Osteocyte (in vitro differentiated cells): Measurements from ENCODE around the gene CHMP5. TPM values are rescaled to one million over a fixed set of nuclear protein-coding genes. Genes with fewer than 3 reads are reported as not detected.

Experiments
- DNase-seq: peaks from one replicate; pipeline ENCODE4 v3.0.0; 2021; ENCODE audit warnings: mixed read lengths; ENCODE audit not compliant: unreplicated experiment; ENCODE audit errors: extremely low spot score
- H3K27ac Mint-ChIP-seq: one replicate; pipeline ENCODE4 v1.8.0; 2021; ENCODE audit warnings: mild to moderate bottlenecking, mixed read lengths; ENCODE audit not compliant: unreplicated experiment
- H3K27me3 Mint-ChIP-seq: one replicate; pipeline ENCODE4 v1.8.0; 2021; ENCODE audit warnings: mixed read lengths; ENCODE audit not compliant: unreplicated experiment
- H3K36me3 Mint-ChIP-seq: one replicate; pipeline ENCODE4 v1.8.0; 2021; ENCODE audit warnings: mixed read lengths; ENCODE audit not compliant: unreplicated experiment
- H3K4me1 Mint-ChIP-seq: one replicate; pipeline ENCODE4 v1.8.0; 2021; ENCODE audit warnings: mixed read lengths; ENCODE audit not compliant: unreplicated experiment
- H3K4me3 Mint-ChIP-seq: one replicate; pipeline ENCODE4 v1.8.0; 2021; ENCODE audit warnings: mild to moderate bottlenecking, moderate library complexity, mixed read lengths; ENCODE audit not compliant: unreplicated experiment
- H3K9me3 Mint-ChIP-seq: one replicate; pipeline ENCODE4 v1.8.0; 2021; ENCODE audit warnings: mixed read lengths; ENCODE audit not compliant: unreplicated experiment
- CTCF ChIP-seq: fragments of 200-600 bp; sonication (generic); IDR thresholded peaks from 2 replicates; pipeline ENCODE4 v1.5.0; 2021; ENCODE audit warnings: antibody characterized with exemption, mild to moderate bottlenecking, moderate library complexity
- total RNA-seq: library from RNA; stranded (reverse); gene quantifications from 2 replicates; pipeline ENCODE4 v1.2.1, GENCODE V29; 2021

The CHMP5 gene
- total RNA-seq, 1 donor from 2014 or later: 63.7 TPM

GRCh38 chr9:33291901-33292300 lies 27.1 kb downstream of the CHMP5 start:
- Mint-ChIP-seq H3K36me3 (peaks cover 22% of the 10 kb centered on the region), H3K9me3 (no peaks in the 10 kb centered on the region), H3K4me3 (peak overlapping the region; percentile 100), H3K27ac (peak overlapping the region; percentile 100), H3K27me3 (no peaks in the 10 kb centered on the region), H3K4me1 (peaks cover 39% of the 10 kb centered on the region)
- DNase-seq: no peak
- TF ChIP-seq CTCF: no peak

GRCh38 chr9:33293782-33294181 lies 28.9 kb downstream of the CHMP5 start:
- Mint-ChIP-seq H3K4me1 (peaks cover 47% of the 10 kb centered on the region), H3K27me3 (no peaks in the 10 kb centered on the region), H3K27ac (no peak overlapping the region), H3K9me3 (no peaks in the 10 kb centered on the region), H3K36me3 (peaks cover 34% of the 10 kb centered on the region), H3K4me3 (no peak overlapping the region)
- no peak for DNase-seq
- TF ChIP-seq CTCF: no peak

GRCh38 chr9:33294670-33295432 lies 30.0 kb downstream of the CHMP5 start:
- H3K27ac Mint-ChIP-seq: peak overlapping the region; percentile 8
- no peaks in the 10 kb centered on the region for H3K9me3 Mint-ChIP-seq

GRCh38 chr9:33295571-33295970 lies 30.7 kb downstream of the CHMP5 start:
- DNase-seq: peak; percentile 7
- no peak overlapping the region for H3K4me3 Mint-ChIP-seq
- no peak overlapping the region for H3K27ac Mint-ChIP-seq
- no peaks in the 10 kb centered on the region for H3K9me3 Mint-ChIP-seq
- H3K36me3 Mint-ChIP-seq: peaks cover 42% of the 10 kb centered on the region
- no peaks in the 10 kb centered on the region for H3K27me3 Mint-ChIP-seq
- no peak for TF ChIP-seq CTCF
- peaks cover 43% of the 10 kb centered on the region for H3K4me1 Mint-ChIP-seq

More at GRCh38 chr9:33294670-33295432, 30.0 kb downstream of the CHMP5 start:
- H3K4me3 Mint-ChIP-seq: no peak overlapping the region
- H3K27me3 Mint-ChIP-seq: no peaks in the 10 kb centered on the region
- no peak for TF ChIP-seq CTCF
- peaks cover 39% of the 10 kb centered on the region for H3K36me3 Mint-ChIP-seq
- H3K4me1 Mint-ChIP-seq: peaks cover 46% of the 10 kb centered on the region
- peak; percentile 42 for DNase-seq

- Mint-ChIP-seq H3K27me3 (no peaks in the 10 kb centered on the region), H3K4me1 (peaks cover 28% of the 10 kb centered on the region), H3K4me3 (no peak overlapping the region), H3K36me3 (peaks cover 51% of the 10 kb centered on the region), H3K9me3 (no peaks in the 10 kb centered on the region), H3K27ac (peak overlapping the region; percentile 1)
- peak; percentile 25 for DNase-seq
- no peak for TF ChIP-seq CTCF
Measured at GRCh38 chr9:33297432-33297831, 32.6 kb downstream of the CHMP5 start.
